Sciatic nerve (tissue), 2 donors: ENCODE results near the gene ASB2. TPM values are rescaled to one million over a fixed set of nuclear protein-coding genes. Genes with fewer than 3 reads are reported as not detected.

ENCODE experiments used
- ATAC-seq: fragments of 200-7000 bp; cut with Tn5 transposase; one replicate; pipeline ENCODE4 v1.9.1; 2020; ENCODE audit warnings: mild to moderate bottlenecking, moderate library complexity
- DNase-seq: peaks from one replicate; pipeline ENCODE4 v3.0.0-alpha.2; 2020; ENCODE audit warnings: low spot score
- intact Hi-C: fragments of 100-400 bp; cut with DNase I; formaldehyde crosslinking; loops from one replicate; pipeline ENCODE4 v1.14.2; 2022
- total RNA-seq: library from RNA; stranded (reverse); fragmentation: NEBNext Ultra II Directional; extraction: Animal tissue kit (Norgen Biotek cat#: 25700); gene quantifications from one replicate; pipeline ENCODE4 v1.2.1, GENCODE V29; 2021
- donor health status: DM: no; HTN: no; CAD: no.
- donor health status: DM: no; HTN: no; CAD: no.

Gene ASB2
- total RNA-seq, 1 donor from 2014 or later = 1.4 TPM

GRCh38 chr14:93967637-93968250 is 8.6 kb downstream of the ASB2 start:
- ATAC-seq = no peak
- intact Hi-C loops = no loop called here
- no peak for DNase-seq

- DNase-seq = no peak
- ATAC-seq = no peak
- intact Hi-C loops = no loop called here
Observed at GRCh38 chr14:93965946-93966474, 10.4 kb downstream of the ASB2 start.

GRCh38 chr14:93965287-93965821 is 11.0 kb downstream of the ASB2 start:
- ATAC-seq (peak; percentile 48), DNase-seq (no peak)
- intact Hi-C loops = no loop called here

GRCh38 chr14:93964820-93965286 is 11.5 kb downstream of the ASB2 start:
- intact Hi-C loops = no loop called here
- ATAC-seq (no peak), DNase-seq (no peak)

- intact Hi-C loops = no loop called here
- DNase-seq = no peak
- ATAC-seq = no peak
Observed at GRCh38 chr14:93964281-93964680, 12.1 kb downstream of the ASB2 start.

GRCh38 chr14:93963692-93964091 is 12.7 kb downstream of the ASB2 start:
- intact Hi-C loops = no loop called here
- ATAC-seq (no peak), DNase-seq (no peak)

GRCh38 chr14:93962701-93963601 is 13.4 kb downstream of the ASB2 start:
- ATAC-seq (peak; percentile 53), DNase-seq (no peak)
- intact Hi-C loops = no loop called here

GRCh38 chr14:93961620-93962019 is 14.8 kb downstream of the ASB2 start:
- intact Hi-C loops = no loop called here
- ATAC-seq (no peak), DNase-seq (no peak)

- intact Hi-C loops = no loop called here
- ATAC-seq (no peak), DNase-seq (no peak)
Observed at GRCh38 chr14:93960774-93961438, 15.5 kb downstream of the ASB2 start.

GRCh38 chr14:93960108-93960475 is 16.3 kb downstream of the ASB2 start:
- intact Hi-C loops = no loop called here
- DNase-seq (no peak), ATAC-seq (no peak)

GRCh38 chr14:93959239-93960107 is 16.9 kb downstream of the ASB2 start:
- intact Hi-C loops = no loop called here
- no peak for ATAC-seq

GRCh38 chr14:93958567-93959238 is 17.7 kb downstream of the ASB2 start:
- no peak for DNase-seq
- ATAC-seq = no peak
- intact Hi-C loops = no loop called here

More at GRCh38 chr14:93959239-93960107, 16.9 kb downstream of the ASB2 start:
- DNase-seq = no peak

- DNase-seq (no peak), ATAC-seq (no peak)
- intact Hi-C loops = no loop called here
Observed at GRCh38 chr14:93957751-93958566, 18.4 kb downstream of the ASB2 start.

GRCh38 chr14:93957333-93957710 is 19.0 kb downstream of the ASB2 start:
- ATAC-seq = no peak

GRCh38 chr14:93956514-93957332 is 19.6 kb downstream of the ASB2 start:
- DNase-seq (no peak), ATAC-seq (no peak)
- intact Hi-C loops = no loop called here

More at GRCh38 chr14:93957333-93957710, 19.0 kb downstream of the ASB2 start:
- intact Hi-C loops = no loop called here
- no peak for DNase-seq

- ATAC-seq (no peak), DNase-seq (no peak)
- intact Hi-C loops = no loop called here
Observed at GRCh38 chr14:93955850-93956481, 20.4 kb downstream of the ASB2 start.
